VCaP (cell line): ENCODE data around the gene PDCD1LG2.

Experiments
- H3K27ac ChIP-seq: fragments of 450-650 bp; 2 replicates; pipeline ENCODE4 v1.5.1; 2017
- TF ChIP-seq, protein P1 (sequence below): fragments of 450-650 bp; conservative IDR thresholded peaks from 2 replicates; pipeline ENCODE4 v1.5.1; 2017; ENCODE audit warnings: mild to moderate bottlenecking, moderate library complexity

PDCD1LG2 gene

DNA sequence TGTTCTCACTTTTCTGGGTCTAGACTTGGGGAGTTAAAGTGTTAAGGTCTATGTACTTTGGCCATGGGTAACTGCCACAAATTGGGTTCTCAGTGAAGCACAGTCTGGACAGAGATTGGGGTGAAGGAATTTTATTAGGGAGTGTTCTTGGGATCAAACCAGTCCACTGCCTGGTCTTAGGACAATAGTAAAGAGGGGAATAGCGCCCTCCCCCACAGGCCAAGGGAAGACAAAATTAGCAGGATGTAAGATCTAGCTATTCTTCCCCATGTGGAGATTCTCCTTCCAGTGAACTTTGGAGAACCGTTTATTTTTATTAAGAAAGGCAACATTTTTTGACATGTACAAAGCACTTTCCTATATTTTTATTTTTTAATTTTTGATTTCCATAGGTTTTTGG lies 100.2 kb downstream of the PDCD1LG2 start:
- TF ChIP-seq, protein P1, sequence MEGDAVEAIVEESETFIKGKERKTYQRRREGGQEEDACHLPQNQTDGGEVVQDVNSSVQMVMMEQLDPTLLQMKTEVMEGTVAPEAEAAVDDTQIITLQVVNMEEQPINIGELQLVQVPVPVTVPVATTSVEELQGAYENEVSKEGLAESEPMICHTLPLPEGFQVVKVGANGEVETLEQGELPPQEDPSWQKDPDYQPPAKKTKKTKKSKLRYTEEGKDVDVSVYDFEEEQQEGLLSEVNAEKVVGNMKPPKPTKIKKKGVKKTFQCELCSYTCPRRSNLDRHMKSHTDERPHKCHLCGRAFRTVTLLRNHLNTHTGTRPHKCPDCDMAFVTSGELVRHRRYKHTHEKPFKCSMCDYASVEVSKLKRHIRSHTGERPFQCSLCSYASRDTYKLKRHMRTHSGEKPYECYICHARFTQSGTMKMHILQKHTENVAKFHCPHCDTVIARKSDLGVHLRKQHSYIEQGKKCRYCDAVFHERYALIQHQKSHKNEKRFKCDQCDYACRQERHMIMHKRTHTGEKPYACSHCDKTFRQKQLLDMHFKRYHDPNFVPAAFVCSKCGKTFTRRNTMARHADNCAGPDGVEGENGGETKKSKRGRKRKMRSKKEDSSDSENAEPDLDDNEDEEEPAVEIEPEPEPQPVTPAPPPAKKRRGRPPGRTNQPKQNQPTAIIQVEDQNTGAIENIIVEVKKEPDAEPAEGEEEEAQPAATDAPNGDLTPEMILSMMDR: no peak
- H3K27ac ChIP-seq: no peak overlapping the region

DNA sequence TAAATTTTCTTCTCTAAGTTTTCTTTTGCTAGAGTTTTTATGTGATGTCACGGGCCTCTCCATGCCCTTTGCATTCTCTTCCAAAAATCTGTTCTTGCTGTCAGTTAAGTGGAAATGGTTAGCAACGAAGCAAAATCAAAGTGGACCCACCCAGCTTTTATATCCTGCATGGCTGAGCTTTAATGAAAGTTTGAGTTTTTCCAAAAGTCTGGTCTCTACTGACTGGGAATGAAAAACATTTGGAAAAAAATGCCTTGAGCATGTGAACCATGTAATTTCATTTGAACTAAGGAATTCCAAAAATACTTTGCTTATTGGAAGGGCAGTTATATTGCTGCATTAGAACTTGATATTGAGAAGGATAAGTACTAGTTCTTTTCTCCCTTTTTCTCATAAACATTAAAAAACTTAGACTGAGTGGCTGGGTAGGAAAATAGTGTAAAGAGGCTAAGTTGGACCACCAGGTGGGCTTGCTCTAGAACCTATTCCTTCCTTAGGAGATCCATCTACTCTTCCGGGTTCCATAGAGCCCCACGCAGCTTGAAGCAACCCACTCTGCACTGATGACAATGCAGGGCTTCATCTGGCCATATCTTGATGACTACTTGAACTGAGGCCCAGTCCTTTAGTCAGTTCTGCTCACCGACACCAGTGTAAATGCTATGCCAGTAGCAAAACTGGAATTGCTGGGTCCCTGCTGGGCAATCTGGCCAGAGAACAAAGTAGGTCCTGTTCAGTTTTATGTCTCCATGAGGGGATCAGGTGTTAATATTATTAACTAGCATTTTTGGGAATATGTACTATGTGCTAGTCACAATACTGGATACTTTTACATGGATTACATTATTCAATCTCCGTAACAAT lies 101.2 kb downstream of the PDCD1LG2 start:
- TF ChIP-seq, protein P1: no peak
- no peak overlapping the region for H3K27ac ChIP-seq

DNA sequence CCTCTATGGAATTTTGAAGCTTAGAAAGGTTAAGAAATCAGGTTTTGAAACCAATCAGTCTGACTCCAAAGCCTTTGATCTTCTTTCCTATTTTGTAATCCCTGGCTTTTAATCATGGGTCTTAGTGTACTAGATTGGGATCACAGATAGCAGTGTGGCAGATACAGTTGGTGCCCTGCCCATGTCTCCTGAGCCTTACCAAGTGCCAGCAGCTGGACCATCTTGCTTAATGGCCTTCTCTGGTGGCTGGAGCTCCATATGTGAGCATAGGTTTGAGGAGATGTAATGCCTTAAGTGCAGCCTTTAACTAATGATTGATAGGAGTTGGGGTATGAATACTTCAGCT lies 101.8 kb downstream of the PDCD1LG2 start:
- no peak overlapping the region for H3K27ac ChIP-seq
- TF ChIP-seq, protein P1: no peak

DNA sequence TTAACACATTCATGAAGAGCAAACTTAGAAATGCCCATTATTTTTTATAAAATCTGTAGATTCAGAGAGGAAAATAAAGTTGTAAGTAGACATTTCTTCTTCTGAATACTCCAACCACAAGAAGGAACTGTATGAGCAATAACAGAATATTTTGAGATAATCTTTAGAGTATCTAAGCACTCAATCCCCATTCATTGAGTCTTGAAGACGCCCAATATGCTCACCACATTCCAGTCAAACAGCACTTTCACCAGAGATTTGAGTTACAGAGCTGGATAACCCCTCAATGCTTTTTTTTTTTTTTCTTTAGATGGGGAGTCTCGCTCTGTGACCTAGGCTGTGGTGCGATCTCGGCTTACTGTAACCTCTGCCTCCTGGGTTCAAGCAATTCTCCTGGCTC lies 103.9 kb downstream of the PDCD1LG2 start:
- H3K27ac ChIP-seq: no peak overlapping the region
- TF ChIP-seq, protein P1: no peak

DNA sequence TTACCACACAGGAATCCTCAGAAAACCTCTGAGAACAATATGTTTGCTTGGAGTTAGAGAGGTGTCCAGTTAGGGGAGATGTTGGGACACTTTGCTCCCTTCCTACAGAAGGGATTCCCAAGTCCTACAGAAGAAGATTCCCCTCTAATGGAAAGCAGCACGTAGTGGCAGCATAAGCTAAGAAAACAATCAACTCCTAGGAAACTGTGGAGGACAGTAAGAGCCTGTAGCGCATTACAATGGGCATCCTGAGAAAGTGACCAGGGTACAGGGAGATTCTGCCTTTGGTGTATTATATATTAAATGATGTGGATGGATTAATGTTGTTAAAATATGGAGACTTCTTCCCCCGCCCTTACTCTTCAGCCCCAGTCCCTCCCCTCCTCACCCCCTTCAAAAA lies 104.7 kb downstream of the PDCD1LG2 start:
- TF ChIP-seq, protein P1: no peak
- H3K27ac ChIP-seq: no peak overlapping the region

DNA sequence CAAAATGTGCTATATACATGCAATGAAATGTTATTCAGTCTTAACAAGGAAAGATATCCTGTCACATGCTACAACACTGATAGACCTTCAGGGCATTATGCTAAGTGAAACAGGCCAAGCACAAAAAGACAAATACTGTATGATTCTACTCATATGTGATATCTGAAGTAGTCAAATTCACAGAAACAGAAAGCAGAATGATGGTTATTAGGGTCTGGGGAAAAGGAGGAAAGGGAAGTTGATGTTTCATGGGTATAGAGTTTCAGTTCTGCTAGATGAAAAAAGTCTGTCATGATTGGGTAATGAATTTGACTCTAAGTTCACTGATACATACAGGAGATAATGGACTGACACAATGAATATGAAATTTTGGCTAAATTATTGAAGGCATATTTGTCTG lies 107.4 kb downstream of the PDCD1LG2 start:
- TF ChIP-seq, protein P1: no peak
- no peak overlapping the region for H3K27ac ChIP-seq

DNA sequence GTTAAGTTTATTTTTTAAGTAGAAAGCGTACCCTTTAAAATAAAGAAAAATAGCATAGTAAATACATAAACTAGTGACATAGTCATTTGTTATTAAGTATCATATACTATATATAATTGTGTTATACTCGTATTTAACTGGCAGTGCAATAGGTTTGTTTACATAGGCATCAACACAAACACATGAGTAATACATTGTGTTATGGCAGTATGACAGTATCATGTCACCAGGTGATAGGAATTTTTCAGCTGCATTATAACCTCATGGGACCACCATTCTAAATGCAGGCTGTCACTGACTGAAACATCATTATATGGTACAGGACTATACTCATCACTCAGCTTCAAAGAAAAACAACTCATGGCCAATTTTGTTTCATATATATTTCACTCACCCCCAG lies 110.2 kb downstream of the PDCD1LG2 start:
- no peak overlapping the region for H3K27ac ChIP-seq
- TF ChIP-seq, protein P1: no peak
